Measurements from ENCODE around the gene INTS11.

GRCh38 chr1:1370771-1371300 is 46.4 kb upstream of the INTS11 start:
- no peak for TF ChIP-seq CHD1 (IDR thresholded peaks at IDR 0.05; ENCODE audit: low read depth, low read length)
- TF ChIP-seq MAX (IDR thresholded peaks at IDR 0.05), result no peak
- TF ChIP-seq POLR2A (IDR thresholded peaks at IDR 0.05; ENCODE audit: control extremely low read depth in 1 of 2, low read depth in 2 of 2, low read length in 2 of 2), result no peak
- no peak for TF ChIP-seq NRF1 (IDR thresholded peaks at IDR 0.05; ENCODE audit: low read depth, low read length)
- TF ChIP-seq TAF1 (IDR thresholded peaks at IDR 0.05; ENCODE audit: low read depth, low read length), result no peak
- TF ChIP-seq HDAC2 (IDR thresholded peaks at IDR 0.05; ENCODE audit: borderline replicate concordance in 1 of 2, low read depth in 2 of 2, low read length in 2 of 2), result no peak
- no peak for TF ChIP-seq RBBP5 (IDR thresholded peaks at IDR 0.05; ENCODE audit: borderline replicate concordance, low read depth, low read length)
- TF ChIP-seq SP1 (IDR thresholded peaks at IDR 0.05; ENCODE audit: low read depth, low read length), result no peak
- TF ChIP-seq CTCF (IDR thresholded peaks at IDR 0.05; ENCODE audit: control extremely low read depth in 1 of 3, insufficient read depth in 1 of 3, low read depth in 1 of 3, low read length in 3 of 3), result no peak

Measured in H1 (cell line).